GM23338 (cell line): ENCODE measurements around the gene PRSS33. TPM values are rescaled to one million over a fixed set of nuclear protein-coding genes. Genes with fewer than 3 reads are reported as not detected.

Source experiments
- ATAC-seq: fragments of 200-7000 bp; cut with Tn5 transposase; 3 replicates; pipeline ENCODE4 v1.9.1; 2020
- DNase-seq: peaks from one replicate; pipeline ENCODE4 v3.0.0-alpha.2; 2015; ENCODE audit warnings: low spot score
- H2AFZ ChIP-seq: fragments of 200-600 bp; sonication (generic); 2 replicates; pipeline ENCODE4 v1.8.0; 2016; ENCODE audit warnings: antibody characterized with exemption, mild to moderate bottlenecking, moderate library complexity
- H3F3A ChIP-seq: fragments of 200-600 bp; sonication (generic); replicated peaks from 2 replicates; pipeline ENCODE4 v1.8.0; 2017; ENCODE audit warnings: antibody characterized with exemption, mixed run types, low read depth
- H3K27ac ChIP-seq: fragments of 200-600 bp; sonication (generic); 2 replicates; pipeline ENCODE4 v1.6.1; 2016; ENCODE audit warnings: low read depth
- H3K27me3 ChIP-seq: fragments of 200-600 bp; sonication (generic); 2 replicates; pipeline ENCODE4 v1.8.0; 2016; ENCODE audit warnings: mild to moderate bottlenecking, mixed run types, moderate library complexity; ENCODE audit not compliant: insufficient read depth
- H3K36me3 ChIP-seq: fragments of 200-600 bp; sonication (generic); 2 replicates; pipeline ENCODE4 v1.8.0; 2016; ENCODE audit warnings: mild to moderate bottlenecking; ENCODE audit not compliant: insufficient read depth
- H3K4me1 ChIP-seq: fragments of 200-600 bp; sonication (generic); 2 replicates; pipeline ENCODE4 v1.8.0; 2016; ENCODE audit warnings: mild to moderate bottlenecking, moderate library complexity; ENCODE audit not compliant: insufficient read depth
- H3K4me2 ChIP-seq: fragments of 200-600 bp; sonication (generic); 2 replicates; pipeline ENCODE4 v1.7.1; 2017; ENCODE audit warnings: mixed run types
- H3K4me3 ChIP-seq: fragments of 200-600 bp; sonication (generic); 2 replicates; pipeline ENCODE4 v1.6.1; 2016; ENCODE audit warnings: mixed run types
- H3K79me2 ChIP-seq: fragments of 200-600 bp; sonication (generic); replicated peaks from 2 replicates; pipeline ENCODE4 v1.8.0; 2017; ENCODE audit warnings: mild to moderate bottlenecking; ENCODE audit not compliant: insufficient read depth
- H3K9me2 ChIP-seq: fragments of 200-600 bp; sonication (generic); 2 replicates; pipeline ENCODE4 v1.8.0; 2017; ENCODE audit not compliant: insufficient read depth
- H4K20me1 ChIP-seq: fragments of 200-600 bp; sonication (generic); replicated peaks from 2 replicates; pipeline ENCODE4 v1.8.0; 2017; ENCODE audit warnings: mild to moderate bottlenecking; ENCODE audit not compliant: insufficient read depth
- H3K27ac Mint-ChIP-seq: 2 replicates; pipeline ENCODE4 v1.8.0; 2020; ENCODE audit warnings: inconsistent platforms, mild to moderate bottlenecking, moderate library complexity, mixed read lengths
- H3K27me3 Mint-ChIP-seq: 3 replicates; pipeline ENCODE4 v1.8.0; 2022; ENCODE audit warnings: low read depth, mild to moderate bottlenecking, moderate library complexity, mixed read lengths, inconsistent platforms; ENCODE audit not compliant: insufficient read depth, poor library complexity
- H3K36me3 Mint-ChIP-seq: 3 replicates; pipeline ENCODE4 v1.8.0; 2021; ENCODE audit warnings: low read depth, mild to moderate bottlenecking, inconsistent platforms, moderate library complexity, mixed read lengths
- H3K4me1 Mint-ChIP-seq: 3 replicates; pipeline ENCODE4 v1.8.0; 2020; ENCODE audit warnings: mild to moderate bottlenecking, inconsistent platforms, mixed read lengths
- H3K4me3 Mint-ChIP-seq: 3 replicates; pipeline ENCODE4 v1.8.0; 2021; ENCODE audit warnings: moderate library complexity, mild to moderate bottlenecking, inconsistent platforms, mixed read lengths
- H3K9me3 Mint-ChIP-seq: 3 replicates; pipeline ENCODE4 v1.8.0; 2020; ENCODE audit warnings: moderate library complexity, mild to moderate bottlenecking, inconsistent platforms, mixed read lengths
- CREB1 ChIP-seq: fragments of 250-450 bp; sonication (Bioruptor Pico); IDR thresholded peaks from 2 replicates; pipeline ENCODE4 v1.5.0; 2020; ENCODE audit warnings: low read depth, mild to moderate bottlenecking, moderate library complexity
- EZH2 ChIP-seq: fragments of 200-600 bp; sonication (generic); IDR thresholded peaks from one replicate; pipeline ENCODE4 v1.8.0; 2017; ENCODE audit warnings: antibody characterized with exemption, mild to moderate bottlenecking, low read depth; ENCODE audit not compliant: unreplicated experiment
- JUNB ChIP-seq: IDR thresholded peaks from one replicate; pipeline ENCODE4 v1.6.1; 2016; ENCODE audit warnings: antibody characterized with exemption; ENCODE audit not compliant: unreplicated experiment
- NANOG ChIP-seq: IDR thresholded peaks from 2 replicates; pipeline ENCODE4 v1.6.1; 2016; ENCODE audit warnings: antibody characterized with exemption, borderline replicate concordance
- POLR2AphosphoS5 ChIP-seq: IDR thresholded peaks from 2 replicates; pipeline ENCODE4 v1.6.1; 2016; ENCODE audit warnings: antibody characterized with exemption, low read depth
- STAT1 ChIP-seq: IDR thresholded peaks from one replicate; pipeline ENCODE4 v1.6.1; 2016; ENCODE audit warnings: antibody characterized with exemption; ENCODE audit not compliant: unreplicated experiment
- ZNF114 ChIP-seq: fragments of 250-450 bp; sonication (Bioruptor Pico); IDR thresholded peaks from 2 replicates; pipeline ENCODE4 v1.5.0; 2020; ENCODE audit warnings: mild to moderate bottlenecking, moderate library complexity
- ZNF331 ChIP-seq: fragments of 250-450 bp; sonication (Bioruptor Pico); IDR thresholded peaks from 2 replicates; pipeline ENCODE4 v1.5.0; 2020; ENCODE audit warnings: low read depth, mild to moderate bottlenecking, moderate library complexity
- polyA plus RNA-seq: library from polyadenylated mRNA; unstranded; fragments of >200 nt; fragmentation: Nextera tagmentation; extraction: Ambion mirVana; gene quantifications from 2 replicates; pipeline ENCODE4 v1.2.1, GENCODE V29; 2016
- total RNA-seq: library from RNA; depleted of rRNA; stranded (reverse); fragments of >200 nt; shearing (Covaris generic); gene quantifications from 2 replicates; pipeline ENCODE4 v1.2.3, GENCODE V29; 2014
- TF ChIP-seq, protein P1 (sequence below): fragments of 250-450 bp; sonication (Bioruptor Pico); IDR thresholded peaks from 2 replicates; pipeline ENCODE4 v1.5.0; 2020; ENCODE audit warnings: mild to moderate bottlenecking, moderate library complexity
- TF ChIP-seq, protein P2 (sequence below), 2 experiments: fragments of 200-600 bp in 1 of 2; sonication (generic) in 1 of 2; conservative IDR thresholded peaks; 2 replicates each; pipeline versions ENCODE4 v1.5.1 to v1.6.1; 2016 to 2017; ENCODE audit warnings: antibody characterized with exemption in 2 of 2, low read depth in 2 of 2, mild to moderate bottlenecking in 2 of 2, moderate library complexity in 1 of 2

The PRSS33 gene
- total and polyA plus RNA-seq, 2 experiments from 2014 or later = 0.24 to 1.4 TPM

DNA sequence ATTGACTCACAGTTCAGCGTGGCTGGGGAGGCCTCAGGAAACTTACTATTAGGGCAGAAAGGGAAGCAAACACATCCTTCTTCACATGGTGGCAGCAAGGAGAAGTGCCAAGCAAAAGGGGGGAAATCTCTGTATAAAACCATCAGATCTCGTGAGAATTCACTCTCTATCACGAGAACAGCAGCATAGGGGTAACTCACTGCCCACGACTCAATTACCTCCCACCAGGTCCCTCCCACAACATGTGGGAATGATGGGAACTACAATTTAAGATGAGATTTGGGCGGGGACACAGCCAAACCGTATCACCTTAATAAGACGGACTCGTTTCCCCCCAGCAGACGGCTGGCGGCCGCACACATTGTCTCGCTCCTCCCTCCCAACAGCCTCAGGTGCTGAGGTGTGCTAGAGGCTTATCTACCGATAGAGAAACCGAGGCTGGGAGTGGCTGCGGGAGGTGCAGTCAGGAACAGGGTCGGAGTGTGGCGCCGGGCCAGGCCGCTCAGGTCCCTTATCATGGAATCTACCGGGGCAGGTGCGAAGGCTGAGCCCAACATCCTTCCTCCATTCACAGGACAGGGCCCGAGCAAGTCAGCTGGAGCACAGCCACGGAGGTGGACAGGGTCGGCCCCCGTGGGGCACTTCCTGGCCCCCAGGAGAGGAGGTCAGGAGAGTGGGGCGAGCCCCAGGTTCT is 37.8 kb upstream of the PRSS33 start:
- H3K4me3 Mint-ChIP-seq = no peak overlapping the region; the same call in 2 of the 3 replicates
- H3K4me1 Mint-ChIP-seq = no peaks in the 10 kb centered on the region
- Histone ChIP-seq H3F3A (no peaks in the 10 kb centered on the region), H3K79me2 (no peaks in the 10 kb centered on the region), H3K9me2 (no peaks in the 10 kb centered on the region), H3K27ac (no peak overlapping the region), H3K36me3 (no peaks in the 10 kb centered on the region), H4K20me1 (no peaks in the 10 kb centered on the region), H3K4me2 (no peak overlapping the region), H3K4me1 (no peaks in the 10 kb centered on the region), H3K27me3 (no peaks in the 10 kb centered on the region), H2AFZ (no peak overlapping the region), H3K4me3 (no peak overlapping the region)
- no peak for DNase-seq
- peaks cover 5% of the 10 kb centered on the region for H3K27me3 Mint-ChIP-seq
- H3K9me3 Mint-ChIP-seq = no peaks in the 10 kb centered on the region
- H3K27ac Mint-ChIP-seq = no peak overlapping the region
- ATAC-seq = no peak
- TF ChIP-seq EZH2 (no peak), CREB1 (CRISPR knock-in tag) (no peak), JUNB (no peak), POLR2AphosphoS5 (no peak)
- TF ChIP-seq, protein P1, sequence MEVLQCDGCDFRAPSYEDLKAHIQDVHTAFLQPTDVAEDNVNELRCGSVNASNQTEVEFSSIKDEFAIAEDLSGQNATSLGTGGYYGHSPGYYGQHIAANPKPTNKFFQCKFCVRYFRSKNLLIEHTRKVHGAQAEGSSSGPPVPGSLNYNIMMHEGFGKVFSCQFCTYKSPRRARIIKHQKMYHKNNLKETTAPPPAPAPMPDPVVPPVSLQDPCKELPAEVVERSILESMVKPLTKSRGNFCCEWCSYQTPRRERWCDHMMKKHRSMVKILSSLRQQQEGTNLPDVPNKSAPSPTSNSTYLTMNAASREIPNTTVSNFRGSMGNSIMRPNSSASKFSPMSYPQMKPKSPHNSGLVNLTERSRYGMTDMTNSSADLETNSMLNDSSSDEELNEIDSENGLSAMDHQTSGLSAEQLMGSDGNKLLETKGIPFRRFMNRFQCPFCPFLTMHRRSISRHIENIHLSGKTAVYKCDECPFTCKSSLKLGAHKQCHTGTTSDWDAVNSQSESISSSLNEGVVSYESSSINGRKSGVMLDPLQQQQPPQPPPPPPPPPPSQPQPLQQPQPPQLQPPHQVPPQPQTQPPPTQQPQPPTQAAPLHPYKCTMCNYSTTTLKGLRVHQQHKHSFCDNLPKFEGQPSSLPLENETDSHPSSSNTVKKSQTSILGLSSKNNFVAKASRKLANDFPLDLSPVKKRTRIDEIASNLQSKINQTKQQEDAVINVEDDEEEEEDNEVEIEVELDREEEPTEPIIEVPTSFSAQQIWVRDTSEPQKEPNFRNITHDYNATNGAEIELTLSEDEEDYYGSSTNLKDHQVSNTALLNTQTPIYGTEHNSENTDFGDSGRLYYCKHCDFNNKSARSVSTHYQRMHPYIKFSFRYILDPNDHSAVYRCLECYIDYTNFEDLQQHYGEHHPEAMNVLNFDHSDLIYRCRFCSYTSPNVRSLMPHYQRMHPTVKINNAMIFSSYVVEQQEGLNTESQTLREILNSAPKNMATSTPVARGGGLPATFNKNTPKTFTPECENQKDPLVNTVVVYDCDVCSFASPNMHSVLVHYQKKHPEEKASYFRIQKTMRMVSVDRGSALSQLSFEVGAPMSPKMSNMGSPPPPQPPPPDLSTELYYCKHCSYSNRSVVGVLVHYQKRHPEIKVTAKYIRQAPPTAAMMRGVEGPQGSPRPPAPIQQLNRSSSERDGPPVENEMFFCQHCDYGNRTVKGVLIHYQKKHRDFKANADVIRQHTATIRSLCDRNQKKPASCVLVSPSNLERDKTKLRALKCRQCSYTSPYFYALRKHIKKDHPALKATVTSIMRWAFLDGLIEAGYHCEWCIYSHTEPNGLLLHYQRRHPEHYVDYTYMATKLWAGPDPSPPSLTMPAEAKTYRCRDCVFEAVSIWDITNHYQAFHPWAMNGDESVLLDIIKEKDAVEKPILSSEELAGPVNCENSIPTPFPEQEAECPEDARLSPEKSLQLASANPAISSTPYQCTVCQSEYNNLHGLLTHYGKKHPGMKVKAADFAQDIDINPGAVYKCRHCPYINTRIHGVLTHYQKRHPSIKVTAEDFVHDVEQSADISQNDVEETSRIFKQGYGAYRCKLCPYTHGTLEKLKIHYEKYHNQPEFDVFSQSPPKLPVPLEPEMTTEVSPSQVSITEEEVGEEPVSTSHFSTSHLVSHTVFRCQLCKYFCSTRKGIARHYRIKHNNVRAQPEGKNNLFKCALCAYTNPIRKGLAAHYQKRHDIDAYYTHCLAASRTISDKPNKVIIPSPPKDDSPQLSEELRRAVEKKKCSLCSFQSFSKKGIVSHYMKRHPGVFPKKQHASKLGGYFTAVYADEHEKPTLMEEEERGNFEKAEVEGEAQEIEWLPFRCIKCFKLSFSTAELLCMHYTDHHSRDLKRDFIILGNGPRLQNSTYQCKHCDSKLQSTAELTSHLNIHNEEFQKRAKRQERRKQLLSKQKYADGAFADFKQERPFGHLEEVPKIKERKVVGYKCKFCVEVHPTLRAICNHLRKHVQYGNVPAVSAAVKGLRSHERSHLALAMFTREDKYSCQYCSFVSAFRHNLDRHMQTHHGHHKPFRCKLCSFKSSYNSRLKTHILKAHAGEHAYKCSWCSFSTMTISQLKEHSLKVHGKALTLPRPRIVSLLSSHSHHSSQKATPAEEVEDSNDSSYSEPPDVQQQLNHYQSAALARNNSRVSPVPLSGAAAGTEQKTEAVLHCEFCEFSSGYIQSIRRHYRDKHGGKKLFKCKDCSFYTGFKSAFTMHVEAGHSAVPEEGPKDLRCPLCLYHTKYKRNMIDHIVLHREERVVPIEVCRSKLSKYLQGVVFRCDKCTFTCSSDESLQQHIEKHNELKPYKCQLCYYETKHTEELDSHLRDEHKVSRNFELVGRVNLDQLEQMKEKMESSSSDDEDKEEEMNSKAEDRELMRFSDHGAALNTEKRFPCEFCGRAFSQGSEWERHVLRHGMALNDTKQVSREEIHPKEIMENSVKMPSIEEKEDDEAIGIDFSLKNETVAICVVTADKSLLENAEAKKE = no peak
- no peaks in the 10 kb centered on the region for H3K36me3 Mint-ChIP-seq

DNA sequence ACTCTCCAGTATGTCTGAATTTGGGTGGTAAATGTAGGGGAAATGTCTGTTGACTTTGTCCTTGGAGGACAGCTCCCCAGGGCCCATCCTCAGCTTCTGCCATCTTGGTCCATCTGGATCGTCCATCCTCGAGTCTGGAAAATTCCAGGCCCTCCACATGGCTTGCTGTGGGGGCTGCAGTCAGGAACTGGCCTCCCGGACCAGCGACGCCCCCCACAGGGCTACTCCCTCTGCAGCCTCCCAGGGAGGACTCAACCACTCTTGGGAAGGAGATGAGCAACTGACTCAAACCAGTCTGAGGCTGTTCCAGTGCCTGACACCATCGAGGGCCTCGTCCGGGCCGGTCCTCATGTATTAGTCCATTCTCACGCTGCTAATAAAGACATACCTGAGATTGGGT is 37.3 kb upstream of the PRSS33 start:
- Histone ChIP-seq H3K36me3 (no peaks in the 10 kb centered on the region), H3K27ac (no peak overlapping the region), H3K27me3 (no peaks in the 10 kb centered on the region), H3K4me2 (no peak overlapping the region), H3K4me1 (no peaks in the 10 kb centered on the region), H3K4me3 (no peak overlapping the region), H4K20me1 (no peaks in the 10 kb centered on the region), H3K9me2 (no peaks in the 10 kb centered on the region), H3F3A (no peaks in the 10 kb centered on the region), H3K79me2 (no peaks in the 10 kb centered on the region), H2AFZ (no peak overlapping the region)
- H3K4me1 Mint-ChIP-seq = no peaks in the 10 kb centered on the region
- peaks cover 5% of the 10 kb centered on the region for H3K27me3 Mint-ChIP-seq
- H3K4me3 Mint-ChIP-seq = no peak overlapping the region; the same call in 2 of the 3 replicates
- no peak overlapping the region for H3K27ac Mint-ChIP-seq
- H3K36me3 Mint-ChIP-seq = no peaks in the 10 kb centered on the region
- DNase-seq (no peak), ATAC-seq (no peak)
- H3K9me3 Mint-ChIP-seq = no peaks in the 10 kb centered on the region
- TF ChIP-seq ZNF114 (CRISPR knock-in tag) (no peak), POLR2AphosphoS5 (no peak), NANOG (no peak), EZH2 (no peak), STAT1 (no peak), CREB1 (CRISPR knock-in tag) (no peak), ZNF331 (no peak)
- TF ChIP-seq, protein P2, sequence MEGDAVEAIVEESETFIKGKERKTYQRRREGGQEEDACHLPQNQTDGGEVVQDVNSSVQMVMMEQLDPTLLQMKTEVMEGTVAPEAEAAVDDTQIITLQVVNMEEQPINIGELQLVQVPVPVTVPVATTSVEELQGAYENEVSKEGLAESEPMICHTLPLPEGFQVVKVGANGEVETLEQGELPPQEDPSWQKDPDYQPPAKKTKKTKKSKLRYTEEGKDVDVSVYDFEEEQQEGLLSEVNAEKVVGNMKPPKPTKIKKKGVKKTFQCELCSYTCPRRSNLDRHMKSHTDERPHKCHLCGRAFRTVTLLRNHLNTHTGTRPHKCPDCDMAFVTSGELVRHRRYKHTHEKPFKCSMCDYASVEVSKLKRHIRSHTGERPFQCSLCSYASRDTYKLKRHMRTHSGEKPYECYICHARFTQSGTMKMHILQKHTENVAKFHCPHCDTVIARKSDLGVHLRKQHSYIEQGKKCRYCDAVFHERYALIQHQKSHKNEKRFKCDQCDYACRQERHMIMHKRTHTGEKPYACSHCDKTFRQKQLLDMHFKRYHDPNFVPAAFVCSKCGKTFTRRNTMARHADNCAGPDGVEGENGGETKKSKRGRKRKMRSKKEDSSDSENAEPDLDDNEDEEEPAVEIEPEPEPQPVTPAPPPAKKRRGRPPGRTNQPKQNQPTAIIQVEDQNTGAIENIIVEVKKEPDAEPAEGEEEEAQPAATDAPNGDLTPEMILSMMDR (conservative IDR thresholded peaks at IDR 0.05; ENCODE audit: low read depth in 2 of 2) = no peak
